GM19324 (cell line): ENCODE data around the gene PPIL1.

Source experiments
- ATAC-seq: cut with Tn5 transposase; IDR thresholded peaks from one replicate; pipeline ENCODE4 v1.9.1; 2021; ENCODE audit warnings: mild to moderate bottlenecking, moderate library complexity; ENCODE audit not compliant: unreplicated experiment, low FRiP score

Gene PPIL1

DNA sequence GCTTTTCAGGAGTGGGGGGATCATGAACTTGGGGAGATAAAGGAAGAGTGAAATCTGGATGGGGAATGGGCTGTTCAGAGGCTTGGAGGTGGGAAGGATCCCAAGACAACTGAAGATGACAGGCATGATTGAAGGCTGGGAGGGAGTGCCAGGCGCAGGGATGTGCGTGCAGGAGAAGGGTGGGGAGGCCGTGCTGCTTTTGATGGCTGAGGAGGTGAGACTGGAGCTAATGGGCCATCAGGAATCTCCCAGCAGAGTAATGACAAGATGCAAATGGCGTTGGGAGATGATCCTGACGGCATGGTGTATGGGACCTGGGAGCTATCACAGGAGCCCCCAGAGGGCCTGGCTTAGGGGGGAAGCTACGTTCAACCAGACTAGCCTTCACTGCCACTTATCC, 36.9 kb downstream of the PPIL1 start:
- ATAC-seq = no peak

DNA sequence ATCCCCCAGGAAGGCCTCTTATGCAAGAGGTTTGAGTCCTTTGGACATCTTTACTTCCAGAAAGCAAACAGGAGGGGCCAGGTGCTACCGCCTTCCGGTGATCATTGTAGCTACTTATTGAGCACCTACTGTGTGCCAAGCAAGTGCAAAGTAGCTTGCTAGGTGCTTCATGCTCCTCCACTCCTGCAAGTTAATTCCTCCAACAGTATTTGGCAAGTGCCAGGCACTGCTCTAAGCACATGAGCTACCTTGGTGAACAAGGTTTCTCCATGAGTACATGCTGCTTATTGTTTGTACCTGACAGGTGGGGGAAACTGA, 37.6 kb downstream of the PPIL1 start:
- no peak for ATAC-seq

- ATAC-seq = no peak
Measured at GRCh38 chr6:36836111-36837021, 38.2 kb downstream of the PPIL1 start.

DNA sequence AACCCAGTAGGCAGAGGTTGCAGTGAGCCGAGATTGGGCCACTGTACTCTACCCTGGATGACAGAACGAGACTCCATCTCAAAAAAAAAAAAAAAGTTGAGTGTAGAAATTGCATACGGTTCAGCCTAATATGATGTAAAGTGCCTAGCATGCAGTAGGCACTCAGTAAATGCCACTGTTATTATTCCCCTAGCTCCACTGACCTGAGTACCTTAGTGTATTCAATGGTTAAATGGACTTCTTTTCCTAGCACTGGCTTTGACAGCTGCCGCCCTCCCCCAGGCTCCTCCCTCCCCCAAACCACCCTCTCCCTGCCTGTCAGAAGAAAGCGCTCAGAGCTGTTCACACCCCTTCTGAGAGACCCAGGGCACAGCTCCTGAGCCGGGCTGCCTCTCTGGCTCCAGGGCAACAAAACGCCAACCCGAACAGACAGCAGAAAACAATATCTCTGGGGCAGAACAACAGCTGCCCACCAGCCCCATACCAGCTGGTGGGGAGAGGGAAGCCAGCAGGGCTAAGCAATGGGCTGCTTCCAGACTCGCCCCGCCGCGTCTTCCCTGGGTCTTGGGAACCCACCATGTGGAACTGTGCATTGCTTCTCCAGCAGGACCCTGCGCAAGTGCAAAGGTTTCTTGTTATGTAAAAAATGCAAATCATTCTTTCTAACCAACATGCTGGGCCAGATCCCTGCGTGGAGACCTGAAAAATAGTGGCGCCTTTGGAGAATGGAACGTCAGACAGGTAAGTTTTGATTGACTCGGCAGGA, 39.8 kb downstream of the PPIL1 start:
- no peak for ATAC-seq

- ATAC-seq = no peak
Measured at GRCh38 chr6:36833182-36833789, 41.3 kb downstream of the PPIL1 start.

DNA sequence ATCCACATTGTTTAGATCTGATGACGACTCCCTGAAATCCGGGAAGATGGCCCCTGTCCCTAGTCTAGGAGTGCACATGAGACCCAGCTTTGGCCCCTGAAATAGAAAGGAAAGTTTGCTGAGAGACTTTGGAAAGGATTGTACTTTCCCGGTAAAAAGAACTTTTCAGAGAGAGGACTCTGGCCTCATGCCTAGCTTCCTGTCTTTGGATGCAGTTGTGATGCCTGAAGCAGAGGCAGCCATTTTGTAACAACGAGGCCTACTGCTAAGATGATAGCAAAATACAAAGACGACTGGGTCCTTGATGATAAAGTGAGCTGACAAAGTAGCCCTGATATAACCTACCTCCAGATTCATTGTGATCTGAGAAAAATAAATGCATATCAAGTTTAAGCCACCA, 42.3 kb downstream of the PPIL1 start:
- ATAC-seq = no peak

DNA sequence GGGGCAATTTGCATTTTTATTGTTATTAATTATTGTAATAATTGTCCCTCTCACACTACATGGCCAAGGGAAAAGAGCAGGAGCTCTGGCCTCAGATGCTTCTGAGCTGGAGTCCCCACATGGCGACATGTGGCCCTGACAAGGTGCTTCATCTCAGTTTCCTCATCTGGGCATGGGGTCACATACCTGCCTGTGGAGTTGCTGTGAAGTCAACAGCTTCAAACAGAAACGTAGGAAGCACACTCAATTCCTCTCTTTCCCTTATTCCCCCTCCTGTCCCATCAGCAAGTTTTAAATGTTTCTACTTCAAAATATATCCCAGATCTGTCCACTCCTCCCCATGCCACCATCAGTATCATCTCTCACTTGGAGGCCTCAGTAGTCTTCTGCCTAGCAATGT, 44.0 kb downstream of the PPIL1 start:
- no peak for ATAC-seq

DNA sequence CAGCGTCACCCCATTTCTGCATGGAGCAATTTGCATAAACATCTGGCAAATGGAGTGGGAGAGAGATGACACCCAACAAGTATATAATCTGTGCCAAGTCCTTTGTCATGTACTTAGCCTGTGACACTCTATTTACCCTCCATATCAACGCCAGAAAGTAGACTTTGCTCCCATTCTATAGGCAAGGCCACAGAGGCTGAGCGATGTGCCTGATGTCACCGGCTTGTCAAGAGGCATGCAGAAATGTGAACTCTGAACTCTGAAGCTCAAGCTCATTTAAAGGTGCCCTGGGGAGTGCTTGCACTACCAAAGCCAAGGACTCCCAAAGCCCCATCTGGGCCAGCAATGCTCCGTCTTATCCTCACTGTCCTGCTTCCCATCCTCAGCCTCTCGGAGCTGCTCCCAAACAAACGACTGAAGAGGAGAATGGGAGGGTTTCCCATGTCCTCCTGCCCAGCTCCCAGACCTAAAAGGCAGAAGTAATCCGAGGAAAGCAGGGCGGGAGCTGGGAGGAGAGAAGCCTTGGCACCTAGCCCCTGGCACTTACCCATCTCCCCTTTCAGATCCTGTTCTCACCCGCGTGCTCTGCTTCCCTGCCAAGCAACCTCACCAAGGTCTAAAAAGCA, 44.6 kb downstream of the PPIL1 start:
- no peak for ATAC-seq

DNA sequence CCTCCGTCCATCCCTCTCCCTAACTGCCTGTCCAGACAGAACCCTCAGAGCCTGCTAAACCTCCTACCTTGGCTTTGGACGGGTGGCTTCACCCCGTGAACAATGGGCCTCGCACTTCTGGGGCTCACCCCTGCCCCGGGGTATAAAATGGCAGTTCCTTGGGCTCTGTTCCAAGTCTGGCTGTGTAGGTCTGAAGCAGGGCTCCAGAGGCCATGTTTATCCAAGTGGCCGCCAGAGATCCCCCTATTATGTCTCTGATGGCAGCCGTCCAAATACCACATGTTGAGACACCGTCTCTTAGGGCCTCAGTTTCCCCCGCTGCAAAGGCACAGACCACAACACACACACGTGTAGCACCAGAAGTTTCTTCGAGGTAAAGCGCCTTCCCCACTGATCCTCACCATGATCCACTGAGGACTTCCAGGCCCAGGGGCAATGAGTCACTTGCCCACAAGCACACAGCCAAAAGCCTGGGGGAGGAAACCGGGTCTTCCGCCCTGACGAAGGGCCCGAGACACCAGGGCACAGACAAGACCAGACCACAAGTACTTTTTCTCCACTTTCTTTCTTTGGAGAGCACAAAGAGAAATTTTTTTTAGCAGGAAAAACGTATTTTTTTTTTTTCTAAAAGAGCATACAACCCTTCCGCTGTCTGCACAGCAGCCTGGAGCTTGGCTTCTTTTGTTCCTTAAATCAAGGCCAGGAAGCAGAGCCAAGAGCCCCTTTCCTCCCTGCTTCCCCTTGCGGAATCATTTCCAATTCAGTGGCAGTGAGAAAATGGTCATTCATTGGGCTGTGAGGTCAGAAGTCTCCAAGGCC, 47.1 kb downstream of the PPIL1 start:
- ATAC-seq = no peak

- no peak for ATAC-seq
Measured at GRCh38 chr6:36826520-36827227, 47.9 kb downstream of the PPIL1 start.

DNA sequence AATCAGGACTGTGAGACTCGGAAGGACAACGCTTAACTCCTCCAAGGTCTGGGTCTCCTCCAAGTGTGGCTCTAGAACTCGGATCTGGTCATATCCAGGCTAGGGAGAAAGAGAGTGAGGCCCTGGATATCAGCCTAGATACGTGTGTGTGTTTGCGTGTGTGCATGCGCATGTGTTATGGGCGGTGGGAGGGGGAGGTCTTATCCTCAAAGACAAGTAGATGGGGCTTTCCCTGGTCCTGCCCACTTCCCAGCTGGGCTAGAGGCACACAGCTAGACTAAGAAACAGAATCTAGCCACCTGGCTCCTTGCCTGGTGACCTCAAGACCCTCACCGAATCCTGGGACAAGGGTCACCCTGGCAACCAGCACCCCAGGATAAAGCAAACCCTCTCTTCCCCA, 48.6 kb downstream of the PPIL1 start:
- ATAC-seq = no peak

GRCh38 chr6:36825452-36825851, 49.2 kb downstream of the PPIL1 start:
- no peak for ATAC-seq

GRCh38 chr6:36824253-36824652, 50.4 kb downstream of the PPIL1 start:
- ATAC-seq = no peak

DNA sequence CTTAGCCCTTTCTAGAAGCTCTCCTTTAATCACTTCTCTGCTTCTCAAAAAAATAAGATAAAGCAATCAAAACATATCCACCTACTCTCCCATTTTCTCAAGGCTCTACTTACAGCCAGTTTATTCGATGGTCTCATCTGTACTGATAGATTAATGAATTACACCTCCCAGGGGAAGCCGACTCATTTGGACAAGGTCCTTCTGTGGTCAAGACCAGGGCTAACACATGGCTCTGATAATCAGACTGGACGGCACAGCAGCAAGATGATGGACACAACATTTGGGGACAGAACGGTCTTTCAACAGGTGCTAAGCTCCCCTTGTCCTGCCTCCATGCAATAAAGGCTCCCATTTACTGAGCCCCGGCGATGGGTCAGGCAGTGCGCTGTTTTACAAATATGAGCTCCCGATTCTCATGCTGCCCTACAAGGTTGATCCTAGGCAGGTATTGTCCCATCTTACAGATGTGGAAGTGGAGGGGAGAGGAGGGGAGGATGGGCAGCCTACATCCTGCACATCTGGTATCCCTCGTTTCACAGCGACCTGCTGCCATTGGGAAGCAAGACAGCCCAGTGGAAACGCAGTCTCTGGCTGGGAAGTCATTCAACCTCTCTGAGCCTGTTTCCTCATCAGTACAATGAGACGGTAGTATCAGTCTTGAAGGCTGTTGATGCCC, 51.0 kb downstream of the PPIL1 start:
- ATAC-seq = no peak

GRCh38 chr6:36822506-36823269, 51.9 kb downstream of the PPIL1 start:
- no peak for ATAC-seq

DNA sequence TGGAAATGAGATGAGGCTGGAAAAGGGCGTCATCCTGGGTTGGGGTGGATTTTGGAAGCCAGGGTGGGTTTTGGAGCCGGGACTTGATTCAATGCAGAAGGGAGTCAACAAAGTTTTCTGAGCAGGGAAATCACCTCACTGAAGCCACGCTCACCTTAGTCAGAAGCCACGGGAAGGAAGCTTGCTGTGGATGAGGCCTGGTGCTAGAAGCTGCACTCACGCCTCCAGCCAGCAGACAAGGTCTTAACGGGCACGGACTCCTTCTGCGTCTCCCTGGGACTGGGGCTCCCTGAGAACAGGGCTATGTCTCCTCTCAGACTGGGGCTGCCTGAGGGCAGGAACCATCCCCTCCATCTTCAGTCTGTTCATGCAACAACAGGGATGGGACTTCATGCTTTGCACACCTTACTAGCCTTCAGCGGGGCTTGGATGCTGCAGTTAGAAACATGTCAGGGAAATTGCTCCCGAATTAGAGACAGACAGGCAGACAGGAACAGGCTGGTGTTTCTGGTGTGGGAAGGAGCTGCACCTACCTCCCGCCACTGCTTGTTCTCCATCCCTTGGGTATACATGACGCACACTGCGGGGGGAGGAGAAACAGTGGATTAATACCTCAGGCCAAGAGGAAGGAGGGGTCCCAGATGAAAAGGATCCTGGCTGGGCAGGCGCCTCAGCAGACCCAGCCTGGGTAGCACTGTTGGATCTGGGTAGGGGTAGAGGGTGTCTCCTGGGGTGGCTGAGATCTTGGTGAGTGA, 52.8 kb downstream of the PPIL1 start:
- ATAC-seq = no peak

- ATAC-seq = no peak
Measured at GRCh38 chr6:36820700-36821580, 53.7 kb downstream of the PPIL1 start.
